HEK293 (cell line): ENCODE data around the gene SNCB.
A peak's percentile ranks its signal among the peaks of the same experiment; 100 is the strongest.

Experiments used
- CTCF ChIA-PET: fragments of 350-600 bp; formaldehyde crosslinking; extraction: SDS; loops from one replicate; lab custom pipeline; 2021; ENCODE audit warnings: antibody characterized with exemption; lab: Yijun Ruan, JAX
- POLR2A ChIA-PET: fragments of 300-600 bp; formaldehyde crosslinking; extraction: SDS; loops from one replicate; lab custom pipeline; 2020; ENCODE audit warnings: antibody characterized with exemption, inconsistent platforms; lab: Yijun Ruan, JAX
- H3K27ac ChIP-seq: fragments of 200-500 bp; sonication (Bioruptor generic); 2 replicates; pipeline ENCODE4 v1.5.1; 2014; ENCODE audit warnings: low read depth, low read length, control low read depth, inconsistent platforms; ENCODE audit errors: extremely low read depth
- H3K36me3 ChIP-seq, 2 experiments: fragments of 200-500 bp in 1 of 2; sonication (Bioruptor generic) in 1 of 2; 1 replicate in 1 of 2; 2 replicates in 1 of 2; pipeline ENCODE4 v1.5.1; 2014 to 2017; ENCODE audit warnings: inconsistent platforms in 2 of 2, low read length in 2 of 2; ENCODE audit not compliant: control insufficient read depth in 2 of 2, insufficient read depth in 1 of 2
- H3K4me1 ChIP-seq: fragments of 200-500 bp; sonication (Bioruptor generic); 2 replicates; pipeline ENCODE4 v1.5.1; 2014; ENCODE audit warnings: mild to moderate bottlenecking, low read length, inconsistent platforms; ENCODE audit not compliant: control insufficient read depth, insufficient read depth
- H3K4me3 ChIP-seq: 2 replicates; pipeline ENCODE4 v1.5.1; 2011; ENCODE audit warnings: low read depth, mild to moderate bottlenecking, control low read depth, low read length, moderate library complexity
- H3K9me3 ChIP-seq: fragments of 200-500 bp; sonication (Bioruptor generic); 2 replicates; pipeline ENCODE4 v1.5.1; 2014; ENCODE audit warnings: low read depth, low read length, inconsistent platforms; ENCODE audit not compliant: control insufficient read depth, insufficient read depth
- EGR2 ChIP-seq: fragments of 450-650 bp; formaldehyde crosslinking; IDR thresholded peaks from 2 replicates; pipeline ENCODE4 v1.5.1; 2016; ENCODE audit warnings: low read depth, missing biosample characterization, missing genetic modification characterization
- GLIS2 ChIP-seq: fragments of 450-650 bp; formaldehyde crosslinking; IDR thresholded peaks from 2 replicates; pipeline ENCODE4 v1.5.1; 2016; ENCODE audit warnings: missing biosample characterization, missing genetic modification characterization
- PRDM10 ChIP-seq: fragments of 450-650 bp; formaldehyde crosslinking; IDR thresholded peaks from 2 replicates; pipeline ENCODE4 v1.5.1; 2016; ENCODE audit warnings: missing biosample characterization, missing genetic modification characterization
- TRIM28 ChIP-seq: IDR thresholded peaks from 2 replicates; pipeline ENCODE4 v1.6.1; 2011; ENCODE audit warnings: low read length, control low read depth, borderline replicate concordance
- ZBTB21 ChIP-seq: fragments of 450-650 bp; formaldehyde crosslinking; IDR thresholded peaks from 2 replicates; pipeline ENCODE4 v1.5.1; 2017; ENCODE audit warnings: missing biosample characterization, missing genetic modification characterization
- ZIC2 ChIP-seq: fragments of 450-650 bp; formaldehyde crosslinking; IDR thresholded peaks from 2 replicates; pipeline ENCODE4 v1.5.1; 2016; ENCODE audit warnings: missing biosample characterization, missing genetic modification characterization
- ZNF175 ChIP-seq: fragments of 450-650 bp; formaldehyde crosslinking; IDR thresholded peaks from 2 replicates; pipeline ENCODE4 v1.5.1; 2016; ENCODE audit warnings: missing biosample characterization, missing genetic modification characterization
- ZNF18 ChIP-seq: fragments of 450-650 bp; formaldehyde crosslinking; IDR thresholded peaks from 2 replicates; pipeline ENCODE4 v1.5.1; 2016; ENCODE audit warnings: missing biosample characterization, missing genetic modification characterization
- ZNF394 ChIP-seq: fragments of 450-650 bp; formaldehyde crosslinking; IDR thresholded peaks from 2 replicates; pipeline ENCODE4 v1.5.1; 2016; ENCODE audit warnings: missing biosample characterization, missing genetic modification characterization, mild to moderate bottlenecking, moderate library complexity, borderline replicate concordance
- ZNF426 ChIP-seq: fragments of 450-650 bp; formaldehyde crosslinking; IDR thresholded peaks from 2 replicates; pipeline ENCODE4 v1.5.1; 2017; ENCODE audit warnings: missing biosample characterization, missing genetic modification characterization, mild to moderate bottlenecking, inconsistent platforms, moderate library complexity
- ZNF473 ChIP-seq: fragments of 450-650 bp; formaldehyde crosslinking; IDR thresholded peaks from 2 replicates; pipeline ENCODE4 v1.5.1; 2017; ENCODE audit warnings: missing biosample characterization, missing genetic modification characterization
- ZNF48 ChIP-seq: fragments of 450-650 bp; formaldehyde crosslinking; IDR thresholded peaks from 2 replicates; pipeline ENCODE4 v1.5.1; 2016; ENCODE audit warnings: missing biosample characterization, missing genetic modification characterization
- ZNF561 ChIP-seq: fragments of 450-650 bp; IDR thresholded peaks from 2 replicates; pipeline ENCODE4 v1.5.1; 2018; ENCODE audit warnings: missing biosample characterization, missing genetic modification characterization, borderline replicate concordance
- ZNF623 ChIP-seq: fragments of 450-650 bp; formaldehyde crosslinking; IDR thresholded peaks from 2 replicates; pipeline ENCODE4 v1.5.1; 2016; ENCODE audit warnings: missing biosample characterization, missing genetic modification characterization
- ZNF670 ChIP-seq: fragments of 450-650 bp; formaldehyde crosslinking; IDR thresholded peaks from 2 replicates; pipeline ENCODE4 v1.5.1; 2016; ENCODE audit warnings: missing biosample characterization, missing genetic modification characterization, low read depth
- ZNF707 ChIP-seq: fragments of 450-650 bp; formaldehyde crosslinking; IDR thresholded peaks from 2 replicates; pipeline ENCODE4 v1.5.1; 2016; ENCODE audit warnings: missing biosample characterization, missing genetic modification characterization
- ZSCAN30 ChIP-seq: fragments of 450-650 bp; IDR thresholded peaks from 2 replicates; pipeline ENCODE4 v1.5.1; 2018; ENCODE audit warnings: missing biosample characterization, mild to moderate bottlenecking, missing genetic modification characterization, moderate library complexity
- TF ChIP-seq, protein P1 (sequence below): fragments of 450-650 bp; formaldehyde crosslinking; IDR thresholded peaks from 2 replicates; pipeline ENCODE4 v1.5.1; 2016; ENCODE audit warnings: missing biosample characterization, missing genetic modification characterization
- TF ChIP-seq, protein P2 (sequence below): fragments of 450-650 bp; formaldehyde crosslinking; IDR thresholded peaks from 2 replicates; pipeline ENCODE4 v1.5.1; 2016; ENCODE audit warnings: missing biosample characterization, missing genetic modification characterization
- TF ChIP-seq, protein P3 (sequence below): fragments of 450-650 bp; formaldehyde crosslinking; IDR thresholded peaks from 2 replicates; pipeline ENCODE4 v1.5.1; 2016; ENCODE audit warnings: missing biosample characterization, missing genetic modification characterization

SNCB gene

GRCh38 chr5:176625512-176625911 is 4.8 kb downstream of the SNCB start:
- Histone ChIP-seq H3K9me3 (no peaks in the 10 kb centered on the region), H3K27ac (no peak overlapping the region), H3K36me3 (no peaks in the 10 kb centered on the region), H3K4me1 (0 out of 2 replicates have a peak, but pooled peaks cover 2% of the 10 kb centered on the region), H3K4me3 (no peak overlapping the region)
- TF ChIP-seq ZNF48 (tag by site-specific recombination) (no peak), ZNF18 (tag by site-specific recombination) (peak; percentile 66; the same call in 1 of the 2 replicates), ZBTB21 (tag by site-specific recombination) (no peak), ZNF394 (tag by site-specific recombination) (no peak), ZNF623 (peak; percentile 92)
- ChIA-PET POLR2A (no interaction called here), CTCF (no interaction called here)

- Histone ChIP-seq H3K4me1 (0 out of 2 replicates have a peak, but pooled peaks cover 2% of the 10 kb centered on the region), H3K27ac (no peak overlapping the region), H3K4me3 (no peak overlapping the region), H3K36me3 (no peaks in the 10 kb centered on the region), H3K9me3 (no peaks in the 10 kb centered on the region)
- ChIA-PET CTCF (no interaction called here), POLR2A (no interaction called here)
- TF ChIP-seq ZNF175 (tag by site-specific recombination), result no peak
- TF ChIP-seq EGR2 (tag by site-specific recombination), result no peak
- peak; percentile 81 for TF ChIP-seq PRDM10 (tag by site-specific recombination)
- TF ChIP-seq GLIS2 (tag by site-specific recombination), result peak; percentile 55
- TF ChIP-seq ZIC2, result peak; percentile 40; the same call in 1 of the 2 replicates
Observed at GRCh38 chr5:176624938-176625337, 5.4 kb downstream of the SNCB start.

DNA sequence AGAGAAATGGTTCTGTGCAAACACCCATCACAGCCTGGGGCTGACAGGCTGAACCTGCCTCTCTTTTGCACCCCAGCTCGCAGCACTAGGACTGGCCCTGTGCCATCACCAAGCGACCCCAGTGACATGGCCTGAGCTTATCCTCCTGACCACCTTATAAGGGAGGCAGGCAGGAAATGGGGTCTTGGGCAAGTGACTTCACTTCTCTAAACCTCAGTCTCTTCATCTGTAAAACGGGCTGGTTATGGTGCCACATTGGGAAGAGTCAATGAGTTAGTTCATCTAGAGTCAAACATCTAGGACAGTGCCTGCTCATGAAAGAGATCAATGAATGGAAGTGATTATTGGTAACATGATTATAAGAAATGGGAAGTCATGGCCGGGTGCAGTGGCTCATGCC is 6.2 kb downstream of the SNCB start:
- ChIA-PET CTCF (no interaction called here), POLR2A (no interaction called here)
- Histone ChIP-seq H3K9me3 (no peaks in the 10 kb centered on the region), H3K27ac (no peak overlapping the region), H3K4me3 (no peak overlapping the region), H3K36me3 (no peaks in the 10 kb centered on the region), H3K4me1 (0 out of 2 replicates have a peak, but pooled peaks cover 2% of the 10 kb centered on the region)
- TF ChIP-seq, protein P1, sequence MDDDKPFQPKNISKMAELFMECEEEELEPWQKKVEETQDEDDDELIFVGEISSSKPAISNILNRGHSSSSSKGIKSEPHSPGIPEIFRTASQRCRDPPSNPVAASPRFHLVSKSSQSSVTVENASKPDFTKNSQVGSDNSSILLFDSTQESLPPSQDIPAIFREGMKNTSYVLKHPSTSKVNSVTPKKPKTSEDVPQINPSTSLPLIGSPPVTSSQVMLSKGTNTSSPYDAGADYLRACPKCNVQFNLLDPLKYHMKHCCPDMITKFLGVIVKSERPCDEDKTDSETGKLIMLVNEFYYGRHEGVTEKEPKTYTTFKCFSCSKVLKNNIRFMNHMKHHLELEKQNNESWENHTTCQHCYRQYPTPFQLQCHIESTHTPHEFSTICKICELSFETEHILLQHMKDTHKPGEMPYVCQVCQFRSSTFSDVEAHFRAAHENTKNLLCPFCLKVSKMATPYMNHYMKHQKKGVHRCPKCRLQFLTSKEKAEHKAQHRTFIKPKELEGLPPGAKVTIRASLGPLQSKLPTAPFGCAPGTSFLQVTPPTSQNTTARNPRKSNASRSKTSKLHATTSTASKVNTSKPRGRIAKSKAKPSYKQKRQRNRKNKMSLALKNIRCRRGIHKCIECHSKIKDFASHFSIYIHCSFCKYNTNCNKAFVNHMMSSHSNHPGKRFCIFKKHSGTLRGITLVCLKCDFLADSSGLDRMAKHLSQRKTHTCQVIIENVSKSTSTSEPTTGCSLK, result no peak
- TF ChIP-seq, protein P2, sequence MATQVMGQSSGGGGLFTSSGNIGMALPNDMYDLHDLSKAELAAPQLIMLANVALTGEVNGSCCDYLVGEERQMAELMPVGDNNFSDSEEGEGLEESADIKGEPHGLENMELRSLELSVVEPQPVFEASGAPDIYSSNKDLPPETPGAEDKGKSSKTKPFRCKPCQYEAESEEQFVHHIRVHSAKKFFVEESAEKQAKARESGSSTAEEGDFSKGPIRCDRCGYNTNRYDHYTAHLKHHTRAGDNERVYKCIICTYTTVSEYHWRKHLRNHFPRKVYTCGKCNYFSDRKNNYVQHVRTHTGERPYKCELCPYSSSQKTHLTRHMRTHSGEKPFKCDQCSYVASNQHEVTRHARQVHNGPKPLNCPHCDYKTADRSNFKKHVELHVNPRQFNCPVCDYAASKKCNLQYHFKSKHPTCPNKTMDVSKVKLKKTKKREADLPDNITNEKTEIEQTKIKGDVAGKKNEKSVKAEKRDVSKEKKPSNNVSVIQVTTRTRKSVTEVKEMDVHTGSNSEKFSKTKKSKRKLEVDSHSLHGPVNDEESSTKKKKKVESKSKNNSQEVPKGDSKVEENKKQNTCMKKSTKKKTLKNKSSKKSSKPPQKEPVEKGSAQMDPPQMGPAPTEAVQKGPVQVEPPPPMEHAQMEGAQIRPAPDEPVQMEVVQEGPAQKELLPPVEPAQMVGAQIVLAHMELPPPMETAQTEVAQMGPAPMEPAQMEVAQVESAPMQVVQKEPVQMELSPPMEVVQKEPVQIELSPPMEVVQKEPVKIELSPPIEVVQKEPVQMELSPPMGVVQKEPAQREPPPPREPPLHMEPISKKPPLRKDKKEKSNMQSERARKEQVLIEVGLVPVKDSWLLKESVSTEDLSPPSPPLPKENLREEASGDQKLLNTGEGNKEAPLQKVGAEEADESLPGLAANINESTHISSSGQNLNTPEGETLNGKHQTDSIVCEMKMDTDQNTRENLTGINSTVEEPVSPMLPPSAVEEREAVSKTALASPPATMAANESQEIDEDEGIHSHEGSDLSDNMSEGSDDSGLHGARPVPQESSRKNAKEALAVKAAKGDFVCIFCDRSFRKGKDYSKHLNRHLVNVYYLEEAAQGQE (tag by site-specific recombination), result no peak
- TF ChIP-seq, protein P3, sequence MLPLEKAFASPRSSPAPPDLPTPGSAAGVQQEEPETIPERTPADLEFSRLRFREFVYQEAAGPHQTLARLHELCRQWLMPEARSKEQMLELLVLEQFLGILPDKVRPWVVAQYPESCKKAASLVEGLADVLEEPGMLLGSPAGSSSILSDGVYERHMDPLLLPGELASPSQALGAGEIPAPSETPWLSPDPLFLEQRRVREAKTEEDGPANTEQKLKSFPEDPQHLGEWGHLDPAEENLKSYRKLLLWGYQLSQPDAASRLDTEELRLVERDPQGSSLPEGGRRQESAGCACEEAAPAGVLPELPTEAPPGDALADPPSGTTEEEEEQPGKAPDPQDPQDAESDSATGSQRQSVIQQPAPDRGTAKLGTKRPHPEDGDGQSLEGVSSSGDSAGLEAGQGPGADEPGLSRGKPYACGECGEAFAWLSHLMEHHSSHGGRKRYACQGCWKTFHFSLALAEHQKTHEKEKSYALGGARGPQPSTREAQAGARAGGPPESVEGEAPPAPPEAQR, result no peak
- no peak for TF ChIP-seq TRIM28
- no peak for TF ChIP-seq ZNF670 (tag by site-specific recombination)
- no peak for TF ChIP-seq ZNF473 (tag by site-specific recombination)
- TF ChIP-seq ZNF426 (tag by site-specific recombination), result no peak
- TF ChIP-seq ZSCAN30, result no peak
- TF ChIP-seq ZNF707, result no peak
- no peak for TF ChIP-seq ZNF561 (tag by site-specific recombination)
